GM23338 (cell line): ENCODE results near the gene SPATA4. TPM values are rescaled to one million over a fixed set of nuclear protein-coding genes. Genes with fewer than 3 reads are reported as not detected.

Experiments
- ATAC-seq: fragments of 200-7000 bp; cut with Tn5 transposase; 3 replicates; pipeline ENCODE4 v1.9.1; 2020
- DNase-seq: peaks from one replicate; pipeline ENCODE4 v3.0.0-alpha.2; 2015; ENCODE audit warnings: low spot score
- H2AFZ ChIP-seq: fragments of 200-600 bp; sonication (generic); 2 replicates; pipeline ENCODE4 v1.8.0; 2016; ENCODE audit warnings: antibody characterized with exemption, mild to moderate bottlenecking, moderate library complexity
- H3F3A ChIP-seq: fragments of 200-600 bp; sonication (generic); replicated peaks from 2 replicates; pipeline ENCODE4 v1.8.0; 2017; ENCODE audit warnings: antibody characterized with exemption, mixed run types, low read depth
- H3K27ac ChIP-seq: fragments of 200-600 bp; sonication (generic); 2 replicates; pipeline ENCODE4 v1.6.1; 2016; ENCODE audit warnings: low read depth
- H3K27me3 ChIP-seq: fragments of 200-600 bp; sonication (generic); 2 replicates; pipeline ENCODE4 v1.8.0; 2016; ENCODE audit warnings: mild to moderate bottlenecking, mixed run types, moderate library complexity; ENCODE audit not compliant: insufficient read depth
- H3K36me3 ChIP-seq: fragments of 200-600 bp; sonication (generic); 2 replicates; pipeline ENCODE4 v1.8.0; 2016; ENCODE audit warnings: mild to moderate bottlenecking; ENCODE audit not compliant: insufficient read depth
- H3K4me1 ChIP-seq: fragments of 200-600 bp; sonication (generic); 2 replicates; pipeline ENCODE4 v1.8.0; 2016; ENCODE audit warnings: mild to moderate bottlenecking, moderate library complexity; ENCODE audit not compliant: insufficient read depth
- H3K4me2 ChIP-seq: fragments of 200-600 bp; sonication (generic); 2 replicates; pipeline ENCODE4 v1.7.1; 2017; ENCODE audit warnings: mixed run types
- H3K4me3 ChIP-seq: fragments of 200-600 bp; sonication (generic); 2 replicates; pipeline ENCODE4 v1.6.1; 2016; ENCODE audit warnings: mixed run types
- H3K79me2 ChIP-seq: fragments of 200-600 bp; sonication (generic); replicated peaks from 2 replicates; pipeline ENCODE4 v1.8.0; 2017; ENCODE audit warnings: mild to moderate bottlenecking; ENCODE audit not compliant: insufficient read depth
- H3K9me2 ChIP-seq: fragments of 200-600 bp; sonication (generic); 2 replicates; pipeline ENCODE4 v1.8.0; 2017; ENCODE audit not compliant: insufficient read depth
- H4K20me1 ChIP-seq: fragments of 200-600 bp; sonication (generic); replicated peaks from 2 replicates; pipeline ENCODE4 v1.8.0; 2017; ENCODE audit warnings: mild to moderate bottlenecking; ENCODE audit not compliant: insufficient read depth
- H3K27ac Mint-ChIP-seq: 2 replicates; pipeline ENCODE4 v1.8.0; 2020; ENCODE audit warnings: inconsistent platforms, mild to moderate bottlenecking, moderate library complexity, mixed read lengths
- H3K27me3 Mint-ChIP-seq: 3 replicates; pipeline ENCODE4 v1.8.0; 2022; ENCODE audit warnings: low read depth, mild to moderate bottlenecking, moderate library complexity, mixed read lengths, inconsistent platforms; ENCODE audit not compliant: insufficient read depth, poor library complexity
- H3K36me3 Mint-ChIP-seq: 3 replicates; pipeline ENCODE4 v1.8.0; 2021; ENCODE audit warnings: low read depth, mild to moderate bottlenecking, inconsistent platforms, moderate library complexity, mixed read lengths
- H3K4me1 Mint-ChIP-seq: 3 replicates; pipeline ENCODE4 v1.8.0; 2020; ENCODE audit warnings: mild to moderate bottlenecking, inconsistent platforms, mixed read lengths
- H3K4me3 Mint-ChIP-seq: 3 replicates; pipeline ENCODE4 v1.8.0; 2021; ENCODE audit warnings: moderate library complexity, mild to moderate bottlenecking, inconsistent platforms, mixed read lengths
- H3K9me3 Mint-ChIP-seq: 3 replicates; pipeline ENCODE4 v1.8.0; 2020; ENCODE audit warnings: moderate library complexity, mild to moderate bottlenecking, inconsistent platforms, mixed read lengths
- CREB1 ChIP-seq: fragments of 250-450 bp; sonication (Bioruptor Pico); IDR thresholded peaks from 2 replicates; pipeline ENCODE4 v1.5.0; 2020; ENCODE audit warnings: low read depth, mild to moderate bottlenecking, moderate library complexity
- EZH2 ChIP-seq: fragments of 200-600 bp; sonication (generic); IDR thresholded peaks from one replicate; pipeline ENCODE4 v1.8.0; 2017; ENCODE audit warnings: antibody characterized with exemption, mild to moderate bottlenecking, low read depth; ENCODE audit not compliant: unreplicated experiment
- EZH2phosphoT487 ChIP-seq: fragments of 200-600 bp; sonication (generic); IDR thresholded peaks from one replicate; pipeline ENCODE4 v1.8.1; 2018; ENCODE audit warnings: antibody characterized with exemption; ENCODE audit not compliant: unreplicated experiment
- JUNB ChIP-seq: IDR thresholded peaks from one replicate; pipeline ENCODE4 v1.6.1; 2016; ENCODE audit warnings: antibody characterized with exemption; ENCODE audit not compliant: unreplicated experiment
- NANOG ChIP-seq: IDR thresholded peaks from 2 replicates; pipeline ENCODE4 v1.6.1; 2016; ENCODE audit warnings: antibody characterized with exemption, borderline replicate concordance
- POLR2AphosphoS5 ChIP-seq: IDR thresholded peaks from 2 replicates; pipeline ENCODE4 v1.6.1; 2016; ENCODE audit warnings: antibody characterized with exemption, low read depth
- STAT1 ChIP-seq: IDR thresholded peaks from one replicate; pipeline ENCODE4 v1.6.1; 2016; ENCODE audit warnings: antibody characterized with exemption; ENCODE audit not compliant: unreplicated experiment
- ZNF114 ChIP-seq: fragments of 250-450 bp; sonication (Bioruptor Pico); IDR thresholded peaks from 2 replicates; pipeline ENCODE4 v1.5.0; 2020; ENCODE audit warnings: mild to moderate bottlenecking, moderate library complexity
- ZNF331 ChIP-seq: fragments of 250-450 bp; sonication (Bioruptor Pico); IDR thresholded peaks from 2 replicates; pipeline ENCODE4 v1.5.0; 2020; ENCODE audit warnings: low read depth, mild to moderate bottlenecking, moderate library complexity
- polyA plus RNA-seq: library from polyadenylated mRNA; unstranded; fragments of >200 nt; fragmentation: Nextera tagmentation; extraction: Ambion mirVana; gene quantifications from 2 replicates; pipeline ENCODE4 v1.2.1, GENCODE V29; 2016
- total RNA-seq: library from RNA; depleted of rRNA; stranded (reverse); fragments of >200 nt; shearing (Covaris generic); gene quantifications from 2 replicates; pipeline ENCODE4 v1.2.3, GENCODE V29; 2014
- TF ChIP-seq, protein P1 (sequence below): IDR thresholded peaks from 2 replicates; pipeline ENCODE4 v1.6.1; 2016; ENCODE audit warnings: antibody characterized with exemption
- TF ChIP-seq, protein P2 (sequence below), 2 experiments: fragments of 200-600 bp in 1 of 2; sonication (generic) in 1 of 2; conservative IDR thresholded peaks; 2 replicates each; pipeline versions ENCODE4 v1.5.1 to v1.6.1; 2016 to 2017; ENCODE audit warnings: antibody characterized with exemption in 2 of 2, low read depth in 2 of 2, mild to moderate bottlenecking in 2 of 2, moderate library complexity in 1 of 2
- TF ChIP-seq, protein P3 (sequence below): IDR thresholded peaks from one replicate; pipeline ENCODE4 v1.6.1; 2018; ENCODE audit warnings: antibody characterized with exemption; ENCODE audit not compliant: unreplicated experiment
- TF ChIP-seq, protein P4 (sequence below): fragments of 250-450 bp; sonication (Bioruptor Pico); IDR thresholded peaks from 2 replicates; pipeline ENCODE4 v1.5.0; 2020; ENCODE audit warnings: mild to moderate bottlenecking, moderate library complexity

SPATA4 gene
- total and polyA plus RNA-seq, 2 experiments from 2014 or later = not detected

DNA sequence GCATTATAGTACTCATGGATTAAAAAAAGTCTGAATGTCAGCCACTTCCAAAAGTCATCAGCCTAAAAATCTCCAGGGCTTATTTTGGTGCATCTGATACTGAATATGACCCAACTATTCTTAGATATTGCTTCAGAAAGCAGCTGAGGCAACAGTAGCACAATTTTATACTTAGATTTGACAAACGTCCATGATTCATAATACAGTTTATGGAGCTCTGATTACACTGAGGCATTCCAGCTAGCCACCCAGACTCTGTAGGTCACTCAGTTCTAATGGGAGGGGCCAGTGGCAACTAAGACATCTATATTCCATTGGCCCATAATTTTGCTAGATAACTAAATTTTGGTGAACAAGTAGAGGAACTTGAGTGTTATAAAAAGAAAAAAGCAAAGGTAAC lies 10.3 kb downstream of the SPATA4 start:
- H3K27ac ChIP-seq = no peak overlapping the region
- Mint-ChIP-seq H3K36me3 (no peaks in the 10 kb centered on the region), H3K9me3 (no peaks in the 10 kb centered on the region), H3K4me3 (no peak overlapping the region), H3K27me3 (no peaks in the 10 kb centered on the region), H3K4me1 (peaks cover 27% of the 10 kb centered on the region), H3K27ac (no peak overlapping the region; the same call in 1 of the 2 replicates)
- no peak overlapping the region for H3K4me2 ChIP-seq
- H3K9me2 ChIP-seq = no peaks in the 10 kb centered on the region
- H4K20me1 ChIP-seq = no peaks in the 10 kb centered on the region
- no peak overlapping the region for H2AFZ ChIP-seq
- H3K36me3 ChIP-seq = no peaks in the 10 kb centered on the region
- H3K4me3 ChIP-seq = no peak overlapping the region
- H3F3A ChIP-seq = no peaks in the 10 kb centered on the region
- H3K79me2 ChIP-seq = no peaks in the 10 kb centered on the region
- TF ChIP-seq STAT1 (no peak), JUNB (no peak), NANOG (no peak), ZNF331 (CRISPR knock-in tag) (no peak), CREB1 (no peak), EZH2phosphoT487 (no peak), ZNF114 (CRISPR knock-in tag) (no peak), EZH2 (no peak), POLR2AphosphoS5 (no peak)
- TF ChIP-seq, protein P1, sequence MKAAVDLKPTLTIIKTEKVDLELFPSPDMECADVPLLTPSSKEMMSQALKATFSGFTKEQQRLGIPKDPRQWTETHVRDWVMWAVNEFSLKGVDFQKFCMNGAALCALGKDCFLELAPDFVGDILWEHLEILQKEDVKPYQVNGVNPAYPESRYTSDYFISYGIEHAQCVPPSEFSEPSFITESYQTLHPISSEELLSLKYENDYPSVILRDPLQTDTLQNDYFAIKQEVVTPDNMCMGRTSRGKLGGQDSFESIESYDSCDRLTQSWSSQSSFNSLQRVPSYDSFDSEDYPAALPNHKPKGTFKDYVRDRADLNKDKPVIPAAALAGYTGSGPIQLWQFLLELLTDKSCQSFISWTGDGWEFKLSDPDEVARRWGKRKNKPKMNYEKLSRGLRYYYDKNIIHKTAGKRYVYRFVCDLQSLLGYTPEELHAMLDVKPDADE = no peak
- TF ChIP-seq, protein P2, sequence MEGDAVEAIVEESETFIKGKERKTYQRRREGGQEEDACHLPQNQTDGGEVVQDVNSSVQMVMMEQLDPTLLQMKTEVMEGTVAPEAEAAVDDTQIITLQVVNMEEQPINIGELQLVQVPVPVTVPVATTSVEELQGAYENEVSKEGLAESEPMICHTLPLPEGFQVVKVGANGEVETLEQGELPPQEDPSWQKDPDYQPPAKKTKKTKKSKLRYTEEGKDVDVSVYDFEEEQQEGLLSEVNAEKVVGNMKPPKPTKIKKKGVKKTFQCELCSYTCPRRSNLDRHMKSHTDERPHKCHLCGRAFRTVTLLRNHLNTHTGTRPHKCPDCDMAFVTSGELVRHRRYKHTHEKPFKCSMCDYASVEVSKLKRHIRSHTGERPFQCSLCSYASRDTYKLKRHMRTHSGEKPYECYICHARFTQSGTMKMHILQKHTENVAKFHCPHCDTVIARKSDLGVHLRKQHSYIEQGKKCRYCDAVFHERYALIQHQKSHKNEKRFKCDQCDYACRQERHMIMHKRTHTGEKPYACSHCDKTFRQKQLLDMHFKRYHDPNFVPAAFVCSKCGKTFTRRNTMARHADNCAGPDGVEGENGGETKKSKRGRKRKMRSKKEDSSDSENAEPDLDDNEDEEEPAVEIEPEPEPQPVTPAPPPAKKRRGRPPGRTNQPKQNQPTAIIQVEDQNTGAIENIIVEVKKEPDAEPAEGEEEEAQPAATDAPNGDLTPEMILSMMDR (conservative IDR thresholded peaks at IDR 0.05; ENCODE audit: low read depth in 2 of 2) = no peak
- TF ChIP-seq, protein P3, sequence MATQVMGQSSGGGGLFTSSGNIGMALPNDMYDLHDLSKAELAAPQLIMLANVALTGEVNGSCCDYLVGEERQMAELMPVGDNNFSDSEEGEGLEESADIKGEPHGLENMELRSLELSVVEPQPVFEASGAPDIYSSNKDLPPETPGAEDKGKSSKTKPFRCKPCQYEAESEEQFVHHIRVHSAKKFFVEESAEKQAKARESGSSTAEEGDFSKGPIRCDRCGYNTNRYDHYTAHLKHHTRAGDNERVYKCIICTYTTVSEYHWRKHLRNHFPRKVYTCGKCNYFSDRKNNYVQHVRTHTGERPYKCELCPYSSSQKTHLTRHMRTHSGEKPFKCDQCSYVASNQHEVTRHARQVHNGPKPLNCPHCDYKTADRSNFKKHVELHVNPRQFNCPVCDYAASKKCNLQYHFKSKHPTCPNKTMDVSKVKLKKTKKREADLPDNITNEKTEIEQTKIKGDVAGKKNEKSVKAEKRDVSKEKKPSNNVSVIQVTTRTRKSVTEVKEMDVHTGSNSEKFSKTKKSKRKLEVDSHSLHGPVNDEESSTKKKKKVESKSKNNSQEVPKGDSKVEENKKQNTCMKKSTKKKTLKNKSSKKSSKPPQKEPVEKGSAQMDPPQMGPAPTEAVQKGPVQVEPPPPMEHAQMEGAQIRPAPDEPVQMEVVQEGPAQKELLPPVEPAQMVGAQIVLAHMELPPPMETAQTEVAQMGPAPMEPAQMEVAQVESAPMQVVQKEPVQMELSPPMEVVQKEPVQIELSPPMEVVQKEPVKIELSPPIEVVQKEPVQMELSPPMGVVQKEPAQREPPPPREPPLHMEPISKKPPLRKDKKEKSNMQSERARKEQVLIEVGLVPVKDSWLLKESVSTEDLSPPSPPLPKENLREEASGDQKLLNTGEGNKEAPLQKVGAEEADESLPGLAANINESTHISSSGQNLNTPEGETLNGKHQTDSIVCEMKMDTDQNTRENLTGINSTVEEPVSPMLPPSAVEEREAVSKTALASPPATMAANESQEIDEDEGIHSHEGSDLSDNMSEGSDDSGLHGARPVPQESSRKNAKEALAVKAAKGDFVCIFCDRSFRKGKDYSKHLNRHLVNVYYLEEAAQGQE = no peak
- TF ChIP-seq, protein P4, sequence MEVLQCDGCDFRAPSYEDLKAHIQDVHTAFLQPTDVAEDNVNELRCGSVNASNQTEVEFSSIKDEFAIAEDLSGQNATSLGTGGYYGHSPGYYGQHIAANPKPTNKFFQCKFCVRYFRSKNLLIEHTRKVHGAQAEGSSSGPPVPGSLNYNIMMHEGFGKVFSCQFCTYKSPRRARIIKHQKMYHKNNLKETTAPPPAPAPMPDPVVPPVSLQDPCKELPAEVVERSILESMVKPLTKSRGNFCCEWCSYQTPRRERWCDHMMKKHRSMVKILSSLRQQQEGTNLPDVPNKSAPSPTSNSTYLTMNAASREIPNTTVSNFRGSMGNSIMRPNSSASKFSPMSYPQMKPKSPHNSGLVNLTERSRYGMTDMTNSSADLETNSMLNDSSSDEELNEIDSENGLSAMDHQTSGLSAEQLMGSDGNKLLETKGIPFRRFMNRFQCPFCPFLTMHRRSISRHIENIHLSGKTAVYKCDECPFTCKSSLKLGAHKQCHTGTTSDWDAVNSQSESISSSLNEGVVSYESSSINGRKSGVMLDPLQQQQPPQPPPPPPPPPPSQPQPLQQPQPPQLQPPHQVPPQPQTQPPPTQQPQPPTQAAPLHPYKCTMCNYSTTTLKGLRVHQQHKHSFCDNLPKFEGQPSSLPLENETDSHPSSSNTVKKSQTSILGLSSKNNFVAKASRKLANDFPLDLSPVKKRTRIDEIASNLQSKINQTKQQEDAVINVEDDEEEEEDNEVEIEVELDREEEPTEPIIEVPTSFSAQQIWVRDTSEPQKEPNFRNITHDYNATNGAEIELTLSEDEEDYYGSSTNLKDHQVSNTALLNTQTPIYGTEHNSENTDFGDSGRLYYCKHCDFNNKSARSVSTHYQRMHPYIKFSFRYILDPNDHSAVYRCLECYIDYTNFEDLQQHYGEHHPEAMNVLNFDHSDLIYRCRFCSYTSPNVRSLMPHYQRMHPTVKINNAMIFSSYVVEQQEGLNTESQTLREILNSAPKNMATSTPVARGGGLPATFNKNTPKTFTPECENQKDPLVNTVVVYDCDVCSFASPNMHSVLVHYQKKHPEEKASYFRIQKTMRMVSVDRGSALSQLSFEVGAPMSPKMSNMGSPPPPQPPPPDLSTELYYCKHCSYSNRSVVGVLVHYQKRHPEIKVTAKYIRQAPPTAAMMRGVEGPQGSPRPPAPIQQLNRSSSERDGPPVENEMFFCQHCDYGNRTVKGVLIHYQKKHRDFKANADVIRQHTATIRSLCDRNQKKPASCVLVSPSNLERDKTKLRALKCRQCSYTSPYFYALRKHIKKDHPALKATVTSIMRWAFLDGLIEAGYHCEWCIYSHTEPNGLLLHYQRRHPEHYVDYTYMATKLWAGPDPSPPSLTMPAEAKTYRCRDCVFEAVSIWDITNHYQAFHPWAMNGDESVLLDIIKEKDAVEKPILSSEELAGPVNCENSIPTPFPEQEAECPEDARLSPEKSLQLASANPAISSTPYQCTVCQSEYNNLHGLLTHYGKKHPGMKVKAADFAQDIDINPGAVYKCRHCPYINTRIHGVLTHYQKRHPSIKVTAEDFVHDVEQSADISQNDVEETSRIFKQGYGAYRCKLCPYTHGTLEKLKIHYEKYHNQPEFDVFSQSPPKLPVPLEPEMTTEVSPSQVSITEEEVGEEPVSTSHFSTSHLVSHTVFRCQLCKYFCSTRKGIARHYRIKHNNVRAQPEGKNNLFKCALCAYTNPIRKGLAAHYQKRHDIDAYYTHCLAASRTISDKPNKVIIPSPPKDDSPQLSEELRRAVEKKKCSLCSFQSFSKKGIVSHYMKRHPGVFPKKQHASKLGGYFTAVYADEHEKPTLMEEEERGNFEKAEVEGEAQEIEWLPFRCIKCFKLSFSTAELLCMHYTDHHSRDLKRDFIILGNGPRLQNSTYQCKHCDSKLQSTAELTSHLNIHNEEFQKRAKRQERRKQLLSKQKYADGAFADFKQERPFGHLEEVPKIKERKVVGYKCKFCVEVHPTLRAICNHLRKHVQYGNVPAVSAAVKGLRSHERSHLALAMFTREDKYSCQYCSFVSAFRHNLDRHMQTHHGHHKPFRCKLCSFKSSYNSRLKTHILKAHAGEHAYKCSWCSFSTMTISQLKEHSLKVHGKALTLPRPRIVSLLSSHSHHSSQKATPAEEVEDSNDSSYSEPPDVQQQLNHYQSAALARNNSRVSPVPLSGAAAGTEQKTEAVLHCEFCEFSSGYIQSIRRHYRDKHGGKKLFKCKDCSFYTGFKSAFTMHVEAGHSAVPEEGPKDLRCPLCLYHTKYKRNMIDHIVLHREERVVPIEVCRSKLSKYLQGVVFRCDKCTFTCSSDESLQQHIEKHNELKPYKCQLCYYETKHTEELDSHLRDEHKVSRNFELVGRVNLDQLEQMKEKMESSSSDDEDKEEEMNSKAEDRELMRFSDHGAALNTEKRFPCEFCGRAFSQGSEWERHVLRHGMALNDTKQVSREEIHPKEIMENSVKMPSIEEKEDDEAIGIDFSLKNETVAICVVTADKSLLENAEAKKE (CRISPR knock-in tag) = no peak
- ATAC-seq (no peak), DNase-seq (no peak)
- H3K27me3 ChIP-seq = no peaks in the 10 kb centered on the region
- H3K4me1 ChIP-seq = peaks cover 12% of the 10 kb centered on the region; the same call in 1 of the 2 replicates
